ENCODE data around the gene ATG7. TPM values are rescaled to one million over a fixed set of nuclear protein-coding genes. Genes with fewer than 3 reads are reported as not detected.

ATG7 gene
- total RNA-seq, 2 experiments from 2014 or later, result 21.7 to 28.4 TPM

GRCh38 chr3:11282250-11283138, 10.3 kb downstream of the ATG7 start:
- intact Hi-C loops (cut with micrococcal nuclease; ENCODE audit: unreplicated experiment), result no loop called here
- H3K79me2 ChIP-seq (ENCODE audit: insufficient read depth, low read depth, low read length), result no peaks in the 10 kb centered on the region
- POLR2A ChIA-PET, result interaction anchor here (0.6 to 1.4 kb wide), 2 partner anchors 14 to 1455 kb away, joined by 4 to 5 read pairs; no protein-coding TSS in a partner anchor

GRCh38 chr3:11283139-11283475, 10.9 kb downstream of the ATG7 start:
- Histone ChIP-seq H3K4me2 (ENCODE audit: low read length) (no peak overlapping the region), H2AFZ (ENCODE audit: low read length) (no peak overlapping the region), H3K4me1 (ENCODE audit: insufficient read depth, low read length, poor library complexity, severe bottlenecking) (peaks cover 3% of the 10 kb centered on the region), H3K27ac (ENCODE audit: low read depth, low read length, poor library complexity, severe bottlenecking) (no peak overlapping the region), H3K9me3 (ENCODE audit: low read length) (no peaks in the 10 kb centered on the region), H3K4me3 (ENCODE audit: low read depth, low read length, poor library complexity, severe bottlenecking) (no peak overlapping the region), H4K20me1 (ENCODE audit: insufficient read depth, low read length) (no peaks in the 10 kb centered on the region; the same call in 1 of the 2 replicates), H3K9me2 (ENCODE audit: insufficient read depth, low read length) (no peaks in the 10 kb centered on the region), H3K36me3 (ENCODE audit: insufficient read depth, low read length) (peaks cover 21% of the 10 kb centered on the region; the same call in 1 of the 2 replicates), H3K79me2 (ENCODE audit: insufficient read depth, low read depth, low read length) (no peaks in the 10 kb centered on the region)
- POLR2A ChIA-PET, result interaction anchor here (1.4 kb wide), 1 partner anchor 13 kb away, joined by 5 read pairs; no protein-coding TSS in a partner anchor
- intact Hi-C loops (cut with micrococcal nuclease; ENCODE audit: unreplicated experiment), result no loop called here
- DNase-seq (ENCODE audit: low spot score), result no peak
- BruUV-seq (replicated peaks), result no TSS peak
- no peak for TF ChIP-seq CTCF (conservative IDR thresholded peaks at IDR 0.05; ENCODE audit: low read length)
- CTCF ChIA-PET (ENCODE audit: unreplicated experiment), result no interaction called here

More at GRCh38 chr3:11282250-11283138, 10.3 kb downstream of the ATG7 start:
- Histone ChIP-seq H3K9me2 (ENCODE audit: insufficient read depth, low read length) (no peaks in the 10 kb centered on the region), H3K4me3 (ENCODE audit: low read depth, low read length, poor library complexity, severe bottlenecking) (no peak overlapping the region), H3K4me1 (ENCODE audit: insufficient read depth, low read length, poor library complexity, severe bottlenecking) (no peaks in the 10 kb centered on the region), H3K36me3 (ENCODE audit: insufficient read depth, low read length) (peaks cover 21% of the 10 kb centered on the region), H4K20me1 (ENCODE audit: insufficient read depth, low read length) (no peaks in the 10 kb centered on the region; the same call in 1 of the 2 replicates), H3K4me2 (ENCODE audit: low read length) (no peak overlapping the region), H3K27ac (ENCODE audit: low read depth, low read length, poor library complexity, severe bottlenecking) (no peak overlapping the region), H3K9me3 (ENCODE audit: low read length) (no peaks in the 10 kb centered on the region), H2AFZ (ENCODE audit: low read length) (no peak overlapping the region)
- no peak for DNase-seq (ENCODE audit: low spot score)
- no TSS peak for BruUV-seq (replicated peaks)
- TF ChIP-seq CTCF (conservative IDR thresholded peaks at IDR 0.05; ENCODE audit: low read length) (no peak), EZH2phosphoT487 (IDR thresholded peaks at IDR 0.05; ENCODE audit: borderline replicate concordance, low read depth, low read length) (no peak)
- CTCF ChIA-PET (ENCODE audit: unreplicated experiment), result no interaction called here

- CTCF ChIA-PET (ENCODE audit: unreplicated experiment), result no interaction called here
- POLR2A ChIA-PET, result interaction anchor here (0.7 to 1.4 kb wide), 3 partner anchors 9 to 13 kb away, joined by 3 to 5 read pairs (median 4); no protein-coding TSS in a partner anchor
- DNase-seq (ENCODE audit: low spot score), result no peak
- Histone ChIP-seq H3K4me1 (ENCODE audit: insufficient read depth, low read length, poor library complexity, severe bottlenecking) (peaks cover 12% of the 10 kb centered on the region), H2AFZ (ENCODE audit: low read length) (no peak overlapping the region), H3K4me3 (ENCODE audit: low read depth, low read length, poor library complexity, severe bottlenecking) (no peak overlapping the region), H4K20me1 (ENCODE audit: insufficient read depth, low read length) (no peaks in the 10 kb centered on the region; the same call in 1 of the 2 replicates), H3K9me3 (ENCODE audit: low read length) (no peaks in the 10 kb centered on the region), H3K27ac (ENCODE audit: low read depth, low read length, poor library complexity, severe bottlenecking) (no peak overlapping the region), H3K4me2 (ENCODE audit: low read length) (no peak overlapping the region), H3K9me2 (ENCODE audit: insufficient read depth, low read length) (no peaks in the 10 kb centered on the region), H3K79me2 (ENCODE audit: insufficient read depth, low read depth, low read length) (no peaks in the 10 kb centered on the region), H3K36me3 (ENCODE audit: insufficient read depth, low read length) (peaks cover 15% of the 10 kb centered on the region; the same call in 1 of the 2 replicates)
- no peak for TF ChIP-seq EZH2phosphoT487 (IDR thresholded peaks at IDR 0.05; ENCODE audit: borderline replicate concordance, low read depth, low read length)
- no peak for TF ChIP-seq CTCF (conservative IDR thresholded peaks at IDR 0.05; ENCODE audit: low read length)
- intact Hi-C loops (cut with micrococcal nuclease; ENCODE audit: unreplicated experiment), result no loop called here
- no TSS peak for BruUV-seq (replicated peaks)
These were observed 11.8 kb downstream of the ATG7 start for GRCh38 chr3:11284011-11284410.

Data from OCI-LY7 (cell line).